HG03558 (cell line): ENCODE measurements around the gene INAVA.
A peak's percentile ranks its signal among the peaks of the same experiment; 100 is the strongest.

ENCODE experiments used
- ATAC-seq: cut with Tn5 transposase; IDR thresholded peaks from one replicate; pipeline ENCODE4 v1.9.1; 2021; ENCODE audit warnings: moderate number of reproducible peaks; ENCODE audit not compliant: unreplicated experiment; ENCODE audit errors: extremely low read depth

Gene INAVA, protein sequence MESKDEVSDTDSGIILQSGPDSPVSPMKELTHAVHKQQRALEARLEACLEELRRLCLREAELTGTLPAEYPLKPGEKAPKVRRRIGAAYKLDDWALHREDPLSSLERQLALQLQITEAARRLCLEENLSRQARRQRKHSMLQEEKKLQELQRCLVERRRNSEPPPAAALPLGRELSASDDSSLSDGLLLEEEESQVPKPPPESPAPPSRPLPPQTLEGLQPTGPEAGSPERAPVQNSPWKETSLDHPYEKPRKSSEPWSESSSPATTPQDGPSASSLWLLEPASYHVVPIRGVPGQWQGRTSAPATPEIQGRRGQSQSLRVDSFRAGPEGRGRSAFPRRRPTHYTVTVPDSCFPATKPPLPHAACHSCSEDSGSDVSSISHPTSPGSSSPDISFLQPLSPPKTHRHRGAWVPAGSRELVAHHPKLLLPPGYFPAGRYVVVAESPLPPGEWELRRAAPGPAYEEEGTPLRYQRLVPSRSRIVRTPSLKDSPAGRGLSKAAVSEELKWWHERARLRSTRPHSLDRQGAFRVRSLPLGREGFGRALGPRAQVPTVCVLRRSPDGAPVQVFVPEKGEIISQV

GRCh38 chr1:200894712-200895442 is at the start of gene INAVA:
Gene INAVA, plus strand, starts transcription at chr1:200894900. Its CDS starts 3,501 bp downstream, at chr1:200898401.
- ATAC-seq: no peak

DNA sequence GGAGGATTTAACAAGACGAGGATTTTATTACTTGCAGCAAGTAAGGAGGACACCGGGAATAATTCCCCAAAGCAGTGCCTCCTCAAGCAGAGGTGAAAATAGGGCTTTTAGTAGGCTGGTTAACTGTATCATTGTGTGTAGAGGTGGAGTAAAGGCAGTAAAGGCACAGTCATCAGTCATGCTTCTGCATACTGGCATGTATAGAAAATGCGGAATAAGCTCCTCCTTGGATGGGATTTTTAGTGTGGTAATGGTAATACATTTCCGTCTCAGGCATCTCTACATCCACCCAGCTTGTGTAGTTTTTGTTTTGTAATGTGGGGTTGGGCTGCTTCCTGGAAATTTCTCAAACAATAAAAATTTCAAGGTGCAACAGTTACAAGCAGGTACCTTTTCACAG is 49.3 kb upstream of the INAVA start:
- ATAC-seq: no peak

DNA sequence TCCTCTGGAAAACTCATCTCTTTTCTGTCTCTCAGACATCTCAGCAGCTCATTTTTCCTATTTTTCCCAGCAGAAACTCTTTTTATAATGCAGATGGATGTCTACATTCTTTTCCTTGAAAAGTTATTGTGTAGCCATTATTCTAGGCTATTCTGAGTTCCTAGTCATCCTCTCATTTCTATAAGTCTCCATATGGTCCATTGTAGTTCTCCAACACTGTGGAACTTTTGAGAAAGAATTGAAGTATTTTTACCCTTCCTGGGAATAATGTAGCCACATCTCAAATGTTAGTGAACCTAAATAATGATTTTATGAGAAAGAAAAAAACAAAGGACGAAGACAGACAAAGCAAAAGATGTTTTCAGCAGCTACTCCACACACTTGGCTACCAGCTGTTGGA is 48.3 kb upstream of the INAVA start:
- no peak for ATAC-seq

- no peak for ATAC-seq
These were observed 45.3 kb upstream of the INAVA start for GRCh38 chr1:200849430-200849829.

- no peak for ATAC-seq
These were observed 44.1 kb upstream of the INAVA start for GRCh38 chr1:200850554-200850953.

- no peak for ATAC-seq
These were observed 37.9 kb upstream of the INAVA start for GRCh38 chr1:200856716-200857357.

DNA sequence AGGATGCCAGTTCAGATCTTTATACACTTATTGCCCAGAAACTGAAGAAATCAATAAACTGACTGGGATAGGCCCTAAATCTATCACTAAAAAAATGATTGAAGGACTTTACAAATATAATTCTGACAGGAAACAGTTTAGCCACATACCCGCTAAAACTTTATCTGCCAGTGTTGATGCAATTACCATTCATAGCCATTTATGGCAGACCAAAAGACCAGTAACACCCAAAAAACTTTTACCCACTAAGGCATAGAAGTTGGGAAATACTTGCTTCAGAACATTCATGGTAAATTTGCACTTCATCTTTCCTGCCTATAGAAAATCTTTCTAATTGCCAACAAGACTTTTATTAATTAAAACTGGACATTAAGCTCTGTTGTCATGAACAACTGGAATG is 36.9 kb upstream of the INAVA start:
- no peak for ATAC-seq

- ATAC-seq: no peak
These were observed 32.6 kb upstream of the INAVA start for GRCh38 chr1:200861937-200862647.

GRCh38 chr1:200862713-200863415 is 31.8 kb upstream of the INAVA start:
- ATAC-seq: no peak

GRCh38 chr1:200866116-200866515 is 28.6 kb upstream of the INAVA start:
- no peak for ATAC-seq

DNA sequence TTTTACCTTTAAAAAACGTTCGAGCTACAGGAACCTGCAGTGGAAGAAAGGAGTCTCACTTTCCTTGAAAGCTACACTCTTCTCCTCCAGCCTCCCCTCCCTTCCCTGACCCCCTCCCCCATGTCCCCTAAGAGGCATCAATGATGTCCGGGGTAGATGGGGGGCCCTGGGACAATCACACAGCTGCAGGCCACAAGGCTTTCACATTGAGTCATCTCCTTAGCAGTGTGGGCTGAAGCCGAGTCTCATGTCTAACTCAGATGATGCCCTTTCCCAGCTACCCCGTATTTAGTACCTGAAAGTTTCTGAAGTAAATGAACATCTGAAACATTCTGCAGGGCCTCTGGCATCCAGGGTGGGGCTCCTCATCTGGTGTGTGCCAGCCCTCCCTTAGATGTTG is 28.2 kb upstream of the INAVA start:
- ATAC-seq: peak; percentile 81

GRCh38 chr1:200867018-200867811 is 27.5 kb upstream of the INAVA start:
- ATAC-seq: peak; percentile 4

DNA sequence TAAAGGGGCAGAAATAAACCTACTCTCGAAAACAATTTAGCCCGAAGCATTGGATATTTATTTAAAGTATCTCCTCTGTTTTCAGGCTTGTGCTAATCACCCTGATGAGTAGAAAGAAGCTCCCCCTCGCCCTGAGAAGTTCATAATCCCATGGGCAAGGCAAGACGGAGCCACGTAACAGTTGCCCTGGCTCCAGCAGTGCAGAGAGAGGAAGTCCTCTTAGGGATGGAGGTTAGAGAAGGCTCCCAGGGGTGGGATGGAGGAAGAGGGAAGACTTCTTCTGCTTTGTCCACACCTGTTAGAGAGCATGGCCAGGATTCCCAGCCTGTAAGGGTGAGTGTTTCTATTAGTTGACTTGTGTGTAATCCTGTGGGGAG is 25.3 kb upstream of the INAVA start:
- ATAC-seq: no peak

DNA sequence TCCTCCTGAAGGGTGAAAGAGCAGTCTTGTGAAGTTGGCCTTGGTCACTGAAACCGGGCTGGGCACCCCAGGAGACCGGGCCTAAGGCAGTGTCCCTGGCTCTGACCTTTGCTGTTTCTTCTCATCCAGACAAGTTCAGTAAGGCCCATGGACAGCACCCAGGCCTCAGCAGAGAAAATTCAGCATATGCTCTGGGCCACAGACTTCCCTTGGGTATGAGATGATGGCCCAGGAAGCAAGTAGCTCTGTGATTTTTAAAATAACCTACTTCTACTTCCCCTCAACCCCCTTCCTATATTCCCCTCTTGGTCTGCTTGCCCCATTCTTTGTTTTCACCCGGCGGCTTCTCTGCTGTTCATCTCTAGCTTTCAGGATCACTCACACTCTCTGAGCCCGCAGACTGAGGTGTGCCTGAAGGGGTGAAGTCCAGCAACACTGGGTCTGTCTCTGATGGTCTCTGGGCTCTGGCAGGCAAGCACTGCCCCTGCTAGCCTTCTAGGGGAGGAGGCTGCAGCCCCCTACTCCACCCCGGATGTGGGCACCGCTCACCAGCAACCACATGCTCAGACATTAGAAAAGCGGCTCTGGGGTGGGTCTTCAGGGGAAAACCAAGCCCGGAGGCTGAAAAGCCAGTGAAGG is 24.8 kb upstream of the INAVA start:
- ATAC-seq: peak; percentile 25

DNA sequence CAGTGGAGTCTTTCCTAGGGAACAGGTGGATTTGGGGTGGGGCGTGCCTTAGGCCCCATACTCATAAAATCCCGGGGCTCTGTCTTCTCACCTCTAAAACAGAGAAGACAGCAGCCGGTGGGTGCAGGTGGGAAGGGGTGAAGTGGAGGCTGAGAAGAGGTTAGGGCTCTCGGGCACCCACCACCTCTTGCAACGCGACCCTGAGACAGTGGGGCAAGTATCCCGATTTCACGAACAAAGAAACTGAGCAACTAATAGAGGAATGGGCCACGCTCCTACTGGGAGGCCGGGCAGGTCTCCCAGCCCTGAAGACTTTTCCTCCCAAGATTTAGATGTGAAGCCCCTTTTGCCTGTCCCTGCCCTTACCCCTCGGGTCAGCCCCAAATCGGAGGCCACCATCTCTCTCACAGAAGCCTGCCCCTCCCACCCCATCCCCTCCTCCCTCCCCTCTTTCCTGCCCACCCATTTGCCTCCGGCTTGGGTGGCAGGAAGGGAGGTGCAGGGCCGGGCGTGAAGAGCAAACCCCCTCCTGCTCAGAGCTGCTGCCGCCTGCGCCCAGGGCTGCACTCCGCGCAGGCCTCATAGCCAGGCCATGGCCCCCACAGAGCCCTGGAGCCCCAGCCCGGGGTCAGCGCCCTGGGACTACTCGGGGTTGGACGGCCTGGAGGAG is 22.1 kb upstream of the INAVA start, which contains the start of gene GPR25:
TSS of gene GPR25 (plus strand) at position 536 of the 670 bp plus-strand sequence. CDS start at position 593, 57 bp downstream.
- no peak for ATAC-seq

DNA sequence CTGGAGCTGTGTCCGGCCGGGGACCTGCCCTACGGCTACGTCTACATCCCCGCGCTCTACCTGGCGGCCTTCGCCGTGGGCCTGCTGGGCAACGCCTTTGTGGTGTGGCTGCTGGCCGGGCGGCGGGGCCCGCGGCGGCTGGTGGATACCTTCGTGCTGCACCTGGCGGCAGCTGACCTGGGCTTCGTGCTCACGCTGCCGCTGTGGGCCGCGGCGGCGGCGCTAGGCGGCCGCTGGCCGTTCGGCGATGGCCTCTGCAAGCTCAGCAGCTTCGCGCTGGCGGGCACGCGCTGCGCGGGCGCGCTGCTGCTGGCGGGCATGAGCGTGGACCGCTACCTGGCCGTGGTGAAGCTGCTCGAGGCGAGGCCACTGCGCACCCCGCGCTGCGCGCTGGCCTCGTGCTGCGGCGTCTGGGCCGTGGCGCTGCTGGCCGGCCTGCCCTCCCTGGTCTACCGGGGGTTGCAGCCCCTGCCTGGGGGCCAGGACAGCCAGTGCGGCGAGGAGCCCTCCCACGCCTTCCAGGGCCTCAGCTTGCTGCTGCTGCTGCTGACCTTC is 21.5 kb upstream of the INAVA start:
- ATAC-seq: no peak

GRCh38 chr1:200873671-200874397 is 20.9 kb upstream of the INAVA start:
- ATAC-seq: no peak
